Dermis lymphatic vessel endothelial cell (primary cell): Measurements from ENCODE around the gene YIPF1. TPM values are rescaled to one million over a fixed set of nuclear protein-coding genes. Genes with fewer than 3 reads are reported as not detected.

ENCODE experiments used
- total RNA-seq: library from RNA; depleted of rRNA; stranded (reverse); fragments of >200 nt; gene quantifications from 2 replicates; pipeline ENCODE4 v1.2.1, GENCODE V29; 2014

The YIPF1 gene
- total RNA-seq, result 13.1 and 16.8 TPM in 2 replicates

DNA sequence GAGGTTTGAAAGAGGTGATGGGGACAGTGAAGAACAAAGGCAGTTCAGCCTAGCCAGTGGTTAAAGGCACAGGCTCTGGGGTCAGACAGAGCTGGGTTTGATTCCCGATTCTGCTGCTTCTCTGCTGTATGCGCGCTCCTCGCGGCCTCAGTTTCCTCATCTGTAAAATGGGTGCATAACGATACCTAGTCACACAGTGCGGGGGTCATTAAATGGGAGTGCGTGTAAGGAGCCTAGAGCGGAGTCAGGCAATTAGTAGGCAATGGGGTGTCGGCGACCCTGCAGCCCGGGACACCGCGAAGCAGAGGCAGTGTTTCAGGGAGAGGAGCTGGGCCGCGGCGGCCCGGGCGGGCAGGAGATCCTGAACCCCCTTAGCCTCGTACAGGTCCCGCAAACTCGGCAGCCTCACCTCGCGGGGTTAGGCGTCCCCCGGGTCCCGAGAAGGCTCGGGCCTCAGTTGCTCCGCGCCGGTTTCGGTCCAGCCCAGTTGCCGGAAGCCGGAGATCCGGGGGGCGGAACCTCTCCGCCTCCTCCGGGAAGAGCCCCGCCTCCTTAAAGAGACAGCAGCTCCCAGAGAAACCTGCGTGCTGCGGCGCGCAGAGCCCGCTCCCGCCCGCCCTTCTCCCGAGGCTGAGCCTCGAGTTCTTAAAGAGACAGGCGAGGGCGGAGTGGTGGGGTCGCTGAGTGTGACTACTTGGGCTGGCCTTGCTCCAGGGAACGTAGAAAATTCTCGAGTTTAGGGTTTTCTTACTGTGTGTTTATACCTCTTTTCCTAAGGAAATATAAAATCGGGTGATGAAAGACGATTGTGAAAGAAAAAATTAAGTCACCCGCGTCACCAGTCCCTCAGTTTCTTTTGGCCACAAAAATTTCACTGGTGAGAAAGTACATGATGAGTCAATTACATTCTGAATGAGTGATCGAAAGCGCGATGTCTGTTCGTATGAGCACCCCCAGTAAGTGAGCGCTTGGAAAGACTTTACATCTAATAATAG is at the start of gene YIPF1:
Gene YIPF1 (minus strand): TSS at position 494 of the 995 bp plus-strand sequence. CDS start 860 bp downstream, outside the sequence.

GRCh38 chr1:53893999-53894636 is 4.5 kb upstream of the YIPF1 start, which contains the start of gene DIO1:
DIO1 (plus strand) TSS chr1:53894187; CDS start chr1:53894211, 24 bp downstream.

GRCh38 chr1:53837924-53838653 is 51.5 kb downstream of the YIPF1 start, which contains the start of gene NDC1:
NDC1 (minus strand) TSS chr1:53838296; CDS start chr1:53838261, 35 bp downstream.

Other genes starting within 250 kb of the YIPF1 start
- not detected in 2 replicates for gene GLIS1, start 150.6 kb downstream of the YIPF1 start, total RNA-seq
- gene NDC1, start 51.5 kb downstream of the YIPF1 start, total RNA-seq, result 8.3 and 12.5 TPM in 2 replicates
- not detected in 2 replicates for gene DIO1, start 4.4 kb upstream of the YIPF1 start, total RNA-seq
- gene IFT25, start 55.9 kb upstream of the YIPF1 start, total RNA-seq, result 15.1 and 18.0 TPM in 2 replicates
- gene LRRC42, start 56.6 kb upstream of the YIPF1 start, total RNA-seq, result 17.2 and 23.8 TPM in 2 replicates
- not detected in 2 replicates for gene LDLRAD1, start 128.4 kb upstream of the YIPF1 start, total RNA-seq
- gene TMEM59, start 163.4 kb upstream of the YIPF1 start, total RNA-seq, result 377 and 481 TPM in 2 replicates
- gene TCEANC2, start 163.8 kb upstream of the YIPF1 start, total RNA-seq, result 2.3 and 2.8 TPM in 2 replicates